GM12865 (cell line): ENCODE results near the gene AFF4.

Experiments used
- DNase-seq: peaks from one replicate; pipeline ENCODE4 v3.0.0; 2010; ENCODE audit warnings: low read depth
- H3K4me3 ChIP-seq: 2 replicates; pipeline ENCODE4 v1.5.1; 2011; ENCODE audit warnings: mild to moderate bottlenecking, low read depth, low read length, control low read depth
- CTCF ChIP-seq: IDR thresholded peaks from 2 replicates; pipeline ENCODE4 v1.5.1; 2011; ENCODE audit warnings: low read length, control low read depth, low read depth, inconsistent platforms; ENCODE audit not compliant: insufficient read depth; ENCODE audit errors: missing control alignments

The AFF4 gene

GRCh38 chr5:132876020-132876759 lies 87.2 kb downstream of the AFF4 start:
- no peak overlapping the region for H3K4me3 ChIP-seq
- DNase-seq: no peak
- TF ChIP-seq CTCF: no peak

GRCh38 chr5:132873930-132874271 lies 89.5 kb downstream of the AFF4 start:
- H3K4me3 ChIP-seq: no peak overlapping the region
- DNase-seq: no peak
- TF ChIP-seq CTCF: no peak

GRCh38 chr5:132873119-132873929 lies 90.1 kb downstream of the AFF4 start, which contains the start of gene LEAP2:
TSS of gene LEAP2 (plus strand) at chr5:132873668. CDS start at chr5:132873695, 27 bp downstream.
- no peak within 1 kb of the TSS for H3K4me3 ChIP-seq
- no peak for DNase-seq
- TF ChIP-seq CTCF: no peak

- no peak for TF ChIP-seq CTCF
- no peak for DNase-seq
- H3K4me3 ChIP-seq: no peak overlapping the region
Observed at GRCh38 chr5:132872788-132873118, 90.7 kb downstream of the AFF4 start.

GRCh38 chr5:132871459-132872284 lies 91.8 kb downstream of the AFF4 start:
- H3K4me3 ChIP-seq: no peak overlapping the region
- TF ChIP-seq CTCF: no peak
- no peak for DNase-seq

- no peak for DNase-seq
- no peak for TF ChIP-seq CTCF
- H3K4me3 ChIP-seq: no peak overlapping the region
Observed at GRCh38 chr5:132870801-132871200, 92.6 kb downstream of the AFF4 start.
